SU-DHL-6 (cell line): ENCODE measurements around the gene MAGEA6.
"Not testable (repeated sequence)": the region's sequence is repeated elsewhere in the genome, so short reads cannot be mapped to it uniquely, and the experiment has no call there.

Experiments used
- H2AFZ ChIP-seq: fragments of 200-600 bp; sonication (generic); 2 replicates; pipeline ENCODE4 v1.6.1; 2014; ENCODE audit warnings: low read depth, mild to moderate bottlenecking, moderate library complexity, mixed read lengths, antibody characterized with exemption, low read length; ENCODE audit not compliant: severe bottlenecking
- H3F3A ChIP-seq: fragments of 200-600 bp; shearing (Covaris generic); 2 replicates; pipeline ENCODE4 v1.6.0; 2016; ENCODE audit warnings: antibody characterized with exemption, mild to moderate bottlenecking; ENCODE audit not compliant: insufficient read depth
- H3K27ac ChIP-seq: fragments of 200-600 bp; sonication (generic); 2 replicates; pipeline ENCODE4 v1.5.1; 2016; ENCODE audit warnings: low read depth, mild to moderate bottlenecking, low read length, moderate library complexity, mixed read lengths
- H3K27me3 ChIP-seq: fragments of 200-600 bp; sonication (generic), shearing (Covaris generic); 2 replicates; pipeline ENCODE4 v1.6.0; 2014; ENCODE audit warnings: mild to moderate bottlenecking, low read length
- H3K36me3 ChIP-seq: fragments of 200-600 bp; sonication (generic); 2 replicates; pipeline ENCODE4 v1.6.1; 2014; ENCODE audit warnings: mild to moderate bottlenecking, low read length, mixed read lengths
- H3K4me2 ChIP-seq: fragments of 300-600, 200-600 bp; shearing (Covaris generic), sonication (generic); 2 replicates; pipeline ENCODE4 v1.6.0; 2014; ENCODE audit warnings: low read length, low read depth, mild to moderate bottlenecking; ENCODE audit not compliant: poor library complexity, severe bottlenecking
- H3K4me3 ChIP-seq: fragments of 200-600 bp; sonication (generic); 2 replicates; pipeline ENCODE4 v1.5.1; 2014; ENCODE audit warnings: antibody characterized with exemption, low read length, mild to moderate bottlenecking, mixed read lengths; ENCODE audit not compliant: insufficient read depth, poor library complexity, severe bottlenecking
- H3K79me2 ChIP-seq: fragments of 200-600 bp; sonication (generic); 2 replicates; pipeline ENCODE4 v1.6.1; 2014; ENCODE audit warnings: mild to moderate bottlenecking, low read length, moderate library complexity; ENCODE audit not compliant: insufficient read depth
- H3K9ac ChIP-seq: fragments of 200-600 bp; sonication (generic); 2 replicates; pipeline ENCODE4 v1.7.0; 2014; ENCODE audit warnings: mild to moderate bottlenecking, low read length
- H3K9me2 ChIP-seq: fragments of 200-600 bp; sonication (generic); replicated peaks from 2 replicates; pipeline ENCODE4 v1.6.1; 2014; ENCODE audit warnings: low read length; ENCODE audit not compliant: insufficient read depth
- H3K9me3 ChIP-seq: fragments of 200-600 bp; sonication (generic); 2 replicates; pipeline ENCODE4 v1.6.1; 2014; ENCODE audit warnings: low read length, mixed read lengths; ENCODE audit not compliant: insufficient read depth
- H4K20me1 ChIP-seq: fragments of 200-600 bp; sonication (generic); 2 replicates; pipeline ENCODE4 v1.6.1; 2014; ENCODE audit warnings: low read depth, mild to moderate bottlenecking, antibody characterized with exemption, low read length, moderate library complexity, mixed read lengths
- EZH2phosphoT487 ChIP-seq: fragments of 200-600 bp; sonication (generic), shearing (Covaris generic); conservative IDR thresholded peaks from 2 replicates; pipeline ENCODE4 v1.6.1; 2018; ENCODE audit warnings: mild to moderate bottlenecking, antibody characterized with exemption, low read length, moderate library complexity, mixed read lengths
- TF ChIP-seq, protein P1 (sequence below): fragments of 200-600 bp; sonication (generic); IDR thresholded peaks from one replicate; pipeline ENCODE4 v1.5.1; 2017; ENCODE audit warnings: antibody characterized with exemption, mild to moderate bottlenecking, low read length, moderate library complexity; ENCODE audit not compliant: insufficient read depth, poor library complexity, severe bottlenecking

Gene MAGEA6

DNA sequence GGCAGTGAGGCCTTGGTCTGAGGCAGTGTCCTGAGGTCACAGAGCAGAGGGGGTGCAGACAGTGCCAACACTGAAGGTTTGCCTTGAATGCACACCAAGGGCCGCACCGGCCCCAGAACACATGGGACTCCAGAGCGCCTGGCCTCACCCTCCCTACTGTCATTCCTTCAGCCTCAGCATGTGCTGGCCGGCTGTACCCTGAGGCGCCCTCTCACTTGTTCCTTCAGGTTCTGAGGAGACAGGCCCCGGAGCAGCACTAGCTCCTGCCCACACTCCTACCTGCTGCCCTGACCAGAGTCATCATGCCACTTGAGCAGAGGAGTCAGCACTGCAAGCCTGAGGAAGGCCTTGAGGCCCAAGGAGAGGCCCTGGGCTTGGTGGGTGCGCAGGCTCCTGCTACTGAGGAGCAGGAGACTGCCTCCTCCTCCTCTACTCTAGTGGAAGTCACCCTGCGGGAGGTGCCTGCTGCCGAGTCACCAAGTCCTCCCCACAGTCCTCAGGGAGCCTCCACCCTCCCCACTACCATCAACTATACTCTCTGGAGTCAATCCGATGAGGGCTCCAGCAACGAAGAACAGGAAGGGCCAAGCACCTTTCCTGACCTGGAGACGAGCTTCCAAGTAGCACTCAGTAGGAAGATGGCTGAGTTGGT lies 33.5 kb downstream of the MAGEA6 start:
- Histone ChIP-seq H3K36me3 (no peaks in the 10 kb centered on the region), H3K27me3 (no peaks in the 10 kb centered on the region), H3K9me3 (no peaks in the 10 kb centered on the region), H3K9ac (no peak overlapping the region), H3K9me2 (no peaks in the 10 kb centered on the region), H3K27ac (no peak overlapping the region), H3K4me3 (no peak overlapping the region), H4K20me1 (no peaks in the 10 kb centered on the region), H3K4me2 (no peak overlapping the region), H2AFZ (no peak overlapping the region), H3K79me2 (no peaks in the 10 kb centered on the region), H3F3A (no peaks in the 10 kb centered on the region)
- no peak for TF ChIP-seq EZH2phosphoT487
- TF ChIP-seq, protein P1, sequence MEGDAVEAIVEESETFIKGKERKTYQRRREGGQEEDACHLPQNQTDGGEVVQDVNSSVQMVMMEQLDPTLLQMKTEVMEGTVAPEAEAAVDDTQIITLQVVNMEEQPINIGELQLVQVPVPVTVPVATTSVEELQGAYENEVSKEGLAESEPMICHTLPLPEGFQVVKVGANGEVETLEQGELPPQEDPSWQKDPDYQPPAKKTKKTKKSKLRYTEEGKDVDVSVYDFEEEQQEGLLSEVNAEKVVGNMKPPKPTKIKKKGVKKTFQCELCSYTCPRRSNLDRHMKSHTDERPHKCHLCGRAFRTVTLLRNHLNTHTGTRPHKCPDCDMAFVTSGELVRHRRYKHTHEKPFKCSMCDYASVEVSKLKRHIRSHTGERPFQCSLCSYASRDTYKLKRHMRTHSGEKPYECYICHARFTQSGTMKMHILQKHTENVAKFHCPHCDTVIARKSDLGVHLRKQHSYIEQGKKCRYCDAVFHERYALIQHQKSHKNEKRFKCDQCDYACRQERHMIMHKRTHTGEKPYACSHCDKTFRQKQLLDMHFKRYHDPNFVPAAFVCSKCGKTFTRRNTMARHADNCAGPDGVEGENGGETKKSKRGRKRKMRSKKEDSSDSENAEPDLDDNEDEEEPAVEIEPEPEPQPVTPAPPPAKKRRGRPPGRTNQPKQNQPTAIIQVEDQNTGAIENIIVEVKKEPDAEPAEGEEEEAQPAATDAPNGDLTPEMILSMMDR: no peak

- TF ChIP-seq, protein P1: no peak
- no peak for TF ChIP-seq EZH2phosphoT487
- Histone ChIP-seq H4K20me1 (no peaks in the 10 kb centered on the region), H3K9me2 (no peaks in the 10 kb centered on the region), H3K4me2 (no peak overlapping the region), H3K27ac (no peak overlapping the region), H3K27me3 (no peaks in the 10 kb centered on the region), H3K4me3 (no peak overlapping the region), H3K36me3 (no peaks in the 10 kb centered on the region), H2AFZ (no peak overlapping the region), H3F3A (no peaks in the 10 kb centered on the region), H3K79me2 (no peaks in the 10 kb centered on the region), H3K9ac (no peak overlapping the region), H3K9me3 (no peaks in the 10 kb centered on the region)
Observed at GRCh38 chrX:152735101-152735500, 34.4 kb downstream of the MAGEA6 start.

GRCh38 chrX:152734143-152734858 lies 35.2 kb downstream of the MAGEA6 start:
- not testable (repeated sequence) for H3K9ac ChIP-seq

More at GRCh38 chrX:152734143-152734858, 35.2 kb downstream of the MAGEA6 start:
- H3F3A ChIP-seq, H3K4me3 ChIP-seq, H3K27ac ChIP-seq, H3K4me2 ChIP-seq, H3K9me3 ChIP-seq, H4K20me1 ChIP-seq, H3K27me3 ChIP-seq, H2AFZ ChIP-seq, H3K36me3 ChIP-seq, H3K9me2 ChIP-seq, H3K79me2 ChIP-seq: not testable (repeated sequence)
